Prostate gland (tissue), 2 donors: ENCODE data around the gene SRRM4.

Experiments
- CTCF ChIP-seq, 4 experiments: fragments of 200-600 bp in 2 of 4; fragments of 450-650 bp in 2 of 4; sonication (generic) in 2 of 4; IDR thresholded peaks; 1 replicate in 3 of 4; 2 replicates in 1 of 4; pipeline ENCODE4 v1.5.1; 2016 to 2019; ENCODE audit warnings: antibody characterized with exemption in 4 of 4, mild to moderate bottlenecking in 2 of 4, moderate library complexity in 2 of 4
- POLR2A ChIP-seq: fragments of 450-650 bp; IDR thresholded peaks from one replicate; pipeline ENCODE4 v1.6.1; 2016; ENCODE audit warnings: antibody characterized with exemption, mild to moderate bottlenecking

- TF ChIP-seq CTCF (IDR thresholded peaks at IDR 0.05): no peak
- TF ChIP-seq POLR2A: no peak
Measured at GRCh38 chr12:119069147-119069642, 87.9 kb downstream of the SRRM4 start.
